Uterus (tissue), 4 donors: ENCODE data around the gene CTSE. TPM values are rescaled to one million over a fixed set of nuclear protein-coding genes. Genes with fewer than 3 reads are reported as not detected.

Experiments used
- DNase-seq, 2 donors: peaks; one replicate each; pipeline ENCODE4 v3.0.0-alpha.2; 2019 to 2020
- H3K27ac ChIP-seq, 2 donors: fragments of 200-600 bp; sonication (generic); 1 replicate in 1 of 2; 2 replicates in 1 of 2; pipeline ENCODE4 v1.5.1; 2016 to 2018
- H3K27me3 ChIP-seq, 2 donors: fragments of 200-600 bp; sonication (generic); one replicate each; pipeline ENCODE4 v1.5.1; 2018 to 2019; ENCODE audit warnings: control low read depth in 1 of 2
- H3K36me3 ChIP-seq, 2 donors: fragments of 200-600 bp; sonication (generic); one replicate each; pipeline ENCODE4 v1.5.1; 2019; ENCODE audit warnings: control low read depth in 1 of 2
- H3K4me1 ChIP-seq, 2 donors: fragments of 200-600 bp; sonication (generic); one replicate each; pipeline ENCODE4 v1.5.1; 2018 to 2019; ENCODE audit warnings: control low read depth in 1 of 2
- H3K4me3 ChIP-seq, 2 donors: fragments of 200-600 bp; sonication (generic); 1 replicate in 1 of 2; 2 replicates in 1 of 2; pipeline ENCODE4 v1.5.1; 2018 to 2019; ENCODE audit warnings: mild to moderate bottlenecking in 1 of 2
- H3K9me3 ChIP-seq, 2 donors: fragments of 200-600 bp; sonication (generic); one replicate each; pipeline ENCODE4 v1.5.1; 2019; ENCODE audit warnings: control low read depth in 1 of 2
- CTCF ChIP-seq, 4 experiments: fragments of 200-600 bp in 2 of 4; fragments of 450-650 bp in 2 of 4; sonication (generic) in 2 of 4; IDR thresholded peaks; one replicate each; pipeline ENCODE4 v1.5.1; 2016 to 2019; ENCODE audit warnings: antibody characterized with exemption in 4 of 4, mild to moderate bottlenecking in 2 of 4, moderate library complexity in 1 of 4
- POLR2A ChIP-seq, 2 donors: fragments of 450-650 bp; IDR thresholded peaks; one replicate each; pipeline ENCODE4 v1.6.1; 2016; ENCODE audit warnings: antibody characterized with exemption in 2 of 2, mild to moderate bottlenecking in 1 of 2, moderate library complexity in 1 of 2
- intact Hi-C: fragments of 100-400 bp; cut with DNase I; formaldehyde crosslinking; loops from one replicate; pipeline ENCODE4 v1.15.1; 2023; ENCODE audit warnings: low total_unique reads
- total RNA-seq, 4 donors: library from RNA; depleted of rRNA in 3 of 4; stranded (reverse); fragments of >200 nt in 3 of 4; gene quantifications; one replicate each; pipeline versions ENCODE4 v1.1.0 to v1.2.4, GENCODE V29; 2014 to 2023
- donor health status: DM: yes; HTN: yes; CAD: no.

CTSE gene
- total RNA-seq, 4 donors from 2014 or later = 0.21 TPM; not detected in 3

- H3K4me3 ChIP-seq = no peak overlapping the region
- H3K4me1 ChIP-seq = no peaks in the 10 kb centered on the region
- intact Hi-C loops = loop anchor here (10.0 kb wide), 1 partner anchor 124 kb away; no protein-coding TSS in a partner anchor
- TF ChIP-seq CTCF (IDR thresholded peaks at IDR 0.05) (no peak), POLR2A (IDR thresholded peaks at IDR 0.05) (no peak)
- no peak for DNase-seq
- H3K9me3 ChIP-seq = no peaks in the 10 kb centered on the region
- no peaks in the 10 kb centered on the region for H3K27me3 ChIP-seq
- no peak overlapping the region for H3K27ac ChIP-seq
- no peaks in the 10 kb centered on the region for H3K36me3 ChIP-seq
These were observed 43.3 kb downstream of the CTSE start for GRCh38 chr1:205980237-205980870.

- Histone ChIP-seq H3K4me3 (no peak overlapping the region), H3K27ac (no peak overlapping the region), H3K9me3 (no peaks in the 10 kb centered on the region), H3K27me3 (no peaks in the 10 kb centered on the region), H3K4me1 (no peaks in the 10 kb centered on the region), H3K36me3 (no peaks in the 10 kb centered on the region)
- intact Hi-C loops = loop anchor here (5.0 kb wide), 1 partner anchor 187 kb away; no protein-coding TSS in a partner anchor
- no peak for DNase-seq
- TF ChIP-seq CTCF (IDR thresholded peaks at IDR 0.05) (no peak), POLR2A (IDR thresholded peaks at IDR 0.05) (no peak)
These were observed 44.4 kb downstream of the CTSE start for GRCh38 chr1:205979301-205979700.

- H3K27me3 ChIP-seq = no peaks in the 10 kb centered on the region
- H3K4me1 ChIP-seq = no peaks in the 10 kb centered on the region
- H3K27ac ChIP-seq = no peak overlapping the region
- intact Hi-C loops = loop anchor here (5.0 kb wide), 1 partner anchor 186 kb away; no protein-coding TSS in a partner anchor
- H3K4me3 ChIP-seq = no peak overlapping the region
- no peaks in the 10 kb centered on the region for H3K9me3 ChIP-seq
- no peaks in the 10 kb centered on the region for H3K36me3 ChIP-seq
- no peak for DNase-seq
- TF ChIP-seq POLR2A (IDR thresholded peaks at IDR 0.05) (no peak), CTCF (IDR thresholded peaks at IDR 0.05) (no peak)
These were observed 45.0 kb downstream of the CTSE start for GRCh38 chr1:205978676-205979075.

- no peak overlapping the region for H3K4me3 ChIP-seq
- no peak overlapping the region for H3K27ac ChIP-seq
- no peak for TF ChIP-seq POLR2A (IDR thresholded peaks at IDR 0.05)
- peak; percentile 80 to 95 (median 87) for TF ChIP-seq CTCF (IDR thresholded peaks at IDR 0.05)
- no peaks in the 10 kb centered on the region for H3K27me3 ChIP-seq
- H3K36me3 ChIP-seq = no peaks in the 10 kb centered on the region
- intact Hi-C loops = loop anchor here (5.0 kb wide), 1 partner anchor 185 kb away; no protein-coding TSS in a partner anchor
- peak; percentile 45 to 70 for DNase-seq
- no peaks in the 10 kb centered on the region for H3K9me3 ChIP-seq
- no peaks in the 10 kb centered on the region for H3K4me1 ChIP-seq
These were observed 46.2 kb downstream of the CTSE start for GRCh38 chr1:205977402-205978014.

GRCh38 chr1:205976708-205977401 lies 46.8 kb downstream of the CTSE start:
- H3K27ac ChIP-seq = no peak overlapping the region
- DNase-seq = no peak
- no peak for TF ChIP-seq CTCF (IDR thresholded peaks at IDR 0.05)
- no peak for TF ChIP-seq POLR2A (IDR thresholded peaks at IDR 0.05)

More at GRCh38 chr1:205976708-205977401, 46.8 kb downstream of the CTSE start:
- Histone ChIP-seq H3K27me3 (no peaks in the 10 kb centered on the region), H3K4me3 (no peak overlapping the region), H3K4me1 (no peaks in the 10 kb centered on the region), H3K36me3 (no peaks in the 10 kb centered on the region), H3K9me3 (no peaks in the 10 kb centered on the region)
- intact Hi-C loops = loop anchor here (5.0 kb wide), 1 partner anchor 185 kb away; no protein-coding TSS in a partner anchor
